ENCODE measurements around the gene IBA57. TPM values are rescaled to one million over a fixed set of nuclear protein-coding genes. Genes with fewer than 3 reads are reported as not detected.
A peak's percentile ranks its signal among the peaks of the same experiment; 100 is the strongest.
"Not testable (repeated sequence)": the region's sequence is repeated elsewhere in the genome, so short reads cannot be mapped to it uniquely, and the experiment has no call there.

The IBA57 gene
- total RNA-seq, 2 donors from 2014 or later: 6.8 to 7.7 TPM

- no peaks in the 10 kb centered on the region for H3K4me1 ChIP-seq (ENCODE audit: control insufficient read depth, insufficient read depth, low read length)
- 92 to 96% methylated on average over 6 to 7 of the region's 7 CpGs for WGBS, 2 experiments (ENCODE audit: insufficient coverage in 1 of 2, insufficient read length in 1 of 2)
- Mint-ChIP-seq H3K4me3 (no peak overlapping the region), H3K9me3 (no peaks in the 10 kb centered on the region), H3K27ac (no peak overlapping the region), H3K36me3 (ENCODE audit: low read depth) (no peaks in the 10 kb centered on the region), H3K27me3 (ENCODE audit: insufficient read depth) (no peaks in the 10 kb centered on the region), H3K4me1 (peaks cover 6% of the 10 kb centered on the region)
- no peak for TF ChIP-seq CTCF (conservative IDR thresholded peaks at IDR 0.05)
- H3K27ac ChIP-seq (ENCODE audit: low read depth, low read length): no peak overlapping the region
- no peak overlapping the region for H3K4me3 ChIP-seq (ENCODE audit: low read length)
- H3K9ac ChIP-seq (ENCODE audit: extremely low read depth, low read length, poor library complexity, severe bottlenecking): no peak overlapping the region
- no peaks in the 10 kb centered on the region for H3K36me3 ChIP-seq (ENCODE audit: control insufficient read depth, insufficient read depth, low read length)
- no peaks in the 10 kb centered on the region for H3K27me3 ChIP-seq (ENCODE audit: control insufficient read depth, insufficient read depth, low read length, poor library complexity, severe bottlenecking)
- H3K9me3 ChIP-seq (ENCODE audit: control insufficient read depth, low read length): no peaks in the 10 kb centered on the region
- DNase-seq: no peak
Measured at GRCh38 chr1:228170666-228171065, 5.1 kb downstream of the IBA57 start.

GRCh38 chr1:228171221-228171891, 5.8 kb downstream of the IBA57 start:
- no peak overlapping the region for H3K4me3 ChIP-seq (ENCODE audit: low read length)
- 74 to 82% methylated on average over 7 to 10 of the region's 10 CpGs for WGBS, 2 experiments (ENCODE audit: insufficient coverage in 1 of 2, insufficient read length in 1 of 2)
- H3K9ac ChIP-seq (ENCODE audit: extremely low read depth, low read length, poor library complexity, severe bottlenecking): no peak overlapping the region
- Mint-ChIP-seq H3K27ac (no peak overlapping the region), H3K4me3 (no peak overlapping the region), H3K36me3 (ENCODE audit: low read depth) (no peaks in the 10 kb centered on the region), H3K4me1 (peaks cover 6% of the 10 kb centered on the region), H3K27me3 (ENCODE audit: insufficient read depth) (no peaks in the 10 kb centered on the region), H3K9me3 (no peaks in the 10 kb centered on the region)
- DNase-seq: peak; percentile 36
- no peaks in the 10 kb centered on the region for H3K4me1 ChIP-seq (ENCODE audit: control insufficient read depth, insufficient read depth, low read length)
- no peak for TF ChIP-seq CTCF (conservative IDR thresholded peaks at IDR 0.05)
- no peak overlapping the region for H3K27ac ChIP-seq (ENCODE audit: low read depth, low read length)
- no peaks in the 10 kb centered on the region for H3K9me3 ChIP-seq (ENCODE audit: control insufficient read depth, low read length)
- H3K36me3 ChIP-seq (ENCODE audit: control insufficient read depth, insufficient read depth, low read length): no peaks in the 10 kb centered on the region
- H3K27me3 ChIP-seq (ENCODE audit: control insufficient read depth, insufficient read depth, low read length, poor library complexity, severe bottlenecking): no peaks in the 10 kb centered on the region

GRCh38 chr1:228172591-228173527, 7.3 kb downstream of the IBA57 start:
- no peaks in the 10 kb centered on the region for H3K36me3 Mint-ChIP-seq (ENCODE audit: low read depth)
- H3K9me3 ChIP-seq (ENCODE audit: control insufficient read depth, low read length): no peaks in the 10 kb centered on the region
- no peak overlapping the region for H3K4me3 ChIP-seq (ENCODE audit: low read length)
- no peak overlapping the region for H3K27ac Mint-ChIP-seq
- H3K27ac ChIP-seq (ENCODE audit: low read depth, low read length): no peak overlapping the region
- no peaks in the 10 kb centered on the region for H3K27me3 Mint-ChIP-seq (ENCODE audit: insufficient read depth)
- no peak for TF ChIP-seq CTCF (conservative IDR thresholded peaks at IDR 0.05)
- H3K4me1 ChIP-seq (ENCODE audit: control insufficient read depth, insufficient read depth, low read length): no peaks in the 10 kb centered on the region
- H3K4me1 Mint-ChIP-seq: no peaks in the 10 kb centered on the region
- WGBS, 2 experiments (ENCODE audit: insufficient coverage in 1 of 2, insufficient read length in 1 of 2): 94 to 97% methylated on average over 12 to 21 of the region's 21 CpGs
- no peaks in the 10 kb centered on the region for H3K9me3 Mint-ChIP-seq
- H3K9ac ChIP-seq (ENCODE audit: extremely low read depth, low read length, poor library complexity, severe bottlenecking): no peak overlapping the region
- no peak overlapping the region for H3K4me3 Mint-ChIP-seq
- H3K36me3 ChIP-seq (ENCODE audit: control insufficient read depth, insufficient read depth, low read length): no peaks in the 10 kb centered on the region
- DNase-seq: peak; percentile 36
- H3K27me3 ChIP-seq (ENCODE audit: control insufficient read depth, insufficient read depth, low read length, poor library complexity, severe bottlenecking): no peaks in the 10 kb centered on the region

GRCh38 chr1:228173528-228174481, 8.2 kb downstream of the IBA57 start:
- H3K9me3 ChIP-seq (ENCODE audit: control insufficient read depth, low read length); H3K9ac ChIP-seq (ENCODE audit: extremely low read depth, low read length, poor library complexity, severe bottlenecking); H3K27me3 Mint-ChIP-seq (ENCODE audit: insufficient read depth); H3K9me3 Mint-ChIP-seq; H3K36me3 ChIP-seq (ENCODE audit: control insufficient read depth, insufficient read depth, low read length); H3K36me3 Mint-ChIP-seq (ENCODE audit: low read depth); H3K4me1 ChIP-seq (ENCODE audit: control insufficient read depth, insufficient read depth, low read length); H3K27me3 ChIP-seq (ENCODE audit: control insufficient read depth, insufficient read depth, low read length, poor library complexity, severe bottlenecking); H3K27ac ChIP-seq (ENCODE audit: low read depth, low read length); H3K4me1 Mint-ChIP-seq; H3K4me3 ChIP-seq (ENCODE audit: low read length); H3K4me3 Mint-ChIP-seq; H3K27ac Mint-ChIP-seq: not testable (repeated sequence)
- 78 to 91% methylated on average over 19 to 32 of the region's 69 CpGs for WGBS, 2 experiments (ENCODE audit: insufficient coverage in 1 of 2, insufficient read length in 1 of 2)
- peak; percentile 86 for DNase-seq
